ENCODE results near the gene CRYGA. TPM values are rescaled to one million over a fixed set of nuclear protein-coding genes. Genes with fewer than 3 reads are reported as not detected.
"Not testable (repeated sequence)": the region's sequence is repeated elsewhere in the genome, so short reads cannot be mapped to it uniquely, and the experiment has no call there.

The CRYGA gene
- total RNA-seq, 4 donors from 2014 or later = not detected

DNA sequence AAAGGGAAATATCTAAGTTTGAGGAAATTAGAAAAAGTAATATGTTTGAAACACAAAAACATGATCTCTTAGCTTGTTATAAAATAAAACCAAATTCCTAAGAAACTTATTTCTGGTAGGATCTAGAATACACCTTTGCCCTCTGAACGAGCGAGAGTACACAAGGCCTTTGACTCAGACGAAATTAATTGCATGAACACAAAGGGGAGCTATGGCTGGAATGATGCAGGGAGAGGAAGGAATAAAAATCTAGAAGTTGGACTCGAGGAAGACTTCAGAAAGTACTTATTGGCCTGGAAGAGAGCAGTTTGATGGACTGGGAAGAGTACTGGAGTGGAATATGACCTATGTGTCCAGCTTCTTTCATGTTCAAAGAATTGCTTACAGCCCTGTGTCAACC, 38.1 kb downstream of the CRYGA start:
- Histone ChIP-seq H3K4me1 (peaks cover 5 to 8% (median 7%) of the 10 kb centered on the region in 4 donors), H3K27ac (replicated peaks in 1 of 4) (no peak overlapping the region), H3K9me3 (no peaks in the 10 kb centered on the region), H3K4me3 (no peak overlapping the region), H3K27me3 (peaks cover 0 to 25% (median 2%) of the 10 kb centered on the region in 4 donors), H3K36me3 (no peaks in the 10 kb centered on the region)
- 90% methylated on average over 4 of the region's 4 CpGs for WGBS
- TF ChIP-seq POLR2AphosphoS5 (IDR thresholded peaks at IDR 0.05) = no peak
- no peak for TF ChIP-seq POLR2A (IDR thresholded peaks at IDR 0.05; ENCODE audit: low read depth)
- no peak for TF ChIP-seq EP300 (IDR thresholded peaks at IDR 0.05)
- TF ChIP-seq, protein P1, sequence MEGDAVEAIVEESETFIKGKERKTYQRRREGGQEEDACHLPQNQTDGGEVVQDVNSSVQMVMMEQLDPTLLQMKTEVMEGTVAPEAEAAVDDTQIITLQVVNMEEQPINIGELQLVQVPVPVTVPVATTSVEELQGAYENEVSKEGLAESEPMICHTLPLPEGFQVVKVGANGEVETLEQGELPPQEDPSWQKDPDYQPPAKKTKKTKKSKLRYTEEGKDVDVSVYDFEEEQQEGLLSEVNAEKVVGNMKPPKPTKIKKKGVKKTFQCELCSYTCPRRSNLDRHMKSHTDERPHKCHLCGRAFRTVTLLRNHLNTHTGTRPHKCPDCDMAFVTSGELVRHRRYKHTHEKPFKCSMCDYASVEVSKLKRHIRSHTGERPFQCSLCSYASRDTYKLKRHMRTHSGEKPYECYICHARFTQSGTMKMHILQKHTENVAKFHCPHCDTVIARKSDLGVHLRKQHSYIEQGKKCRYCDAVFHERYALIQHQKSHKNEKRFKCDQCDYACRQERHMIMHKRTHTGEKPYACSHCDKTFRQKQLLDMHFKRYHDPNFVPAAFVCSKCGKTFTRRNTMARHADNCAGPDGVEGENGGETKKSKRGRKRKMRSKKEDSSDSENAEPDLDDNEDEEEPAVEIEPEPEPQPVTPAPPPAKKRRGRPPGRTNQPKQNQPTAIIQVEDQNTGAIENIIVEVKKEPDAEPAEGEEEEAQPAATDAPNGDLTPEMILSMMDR (IDR thresholded peaks at IDR 0.05) = no peak
- DNase-seq (ENCODE audit: extremely low spot score) = no peak
- intact Hi-C loops (cut with DNase I) = no loop called here

DNA sequence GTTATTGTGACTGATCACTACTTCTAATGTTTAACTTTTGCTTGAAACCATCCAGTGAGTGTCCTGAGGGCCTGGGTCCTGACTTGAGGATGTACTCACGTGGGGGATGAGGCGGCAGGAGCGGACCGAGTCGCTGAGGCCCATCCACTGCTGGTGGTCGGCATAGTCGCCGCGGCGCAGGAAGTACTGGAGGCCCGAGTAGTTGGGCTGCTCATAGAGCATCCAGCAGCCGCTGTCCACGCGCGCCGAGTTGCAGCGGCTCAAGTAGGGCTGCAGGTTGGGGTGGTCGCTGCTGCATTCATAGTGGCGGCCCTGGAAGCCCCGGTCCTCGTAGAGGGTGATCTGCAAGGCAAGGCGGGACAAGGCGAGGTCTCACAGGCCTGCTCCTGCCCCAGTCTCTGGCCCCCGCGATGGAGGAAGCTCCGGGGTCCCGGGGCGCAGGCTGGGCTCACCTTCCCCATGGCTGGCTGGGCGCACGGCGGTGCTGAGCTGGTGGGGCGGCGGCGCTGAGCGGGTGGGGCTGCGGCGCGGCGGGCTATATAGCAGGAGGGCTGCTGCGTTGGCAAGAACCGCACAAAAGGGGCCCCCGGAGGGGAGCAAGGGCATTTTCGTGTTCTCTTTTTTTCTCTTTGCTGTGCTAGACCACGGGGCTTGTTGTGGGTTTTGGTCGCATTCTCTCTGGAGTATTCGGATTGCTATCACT, 39.2 kb downstream of the CRYGA start, which contains the start of gene CRYGD:
Gene CRYGD, minus strand, starts transcription at position 512 of the 703 bp plus-strand sequence. Its CDS starts 51 bp downstream, at position 461.
- DNase-seq (ENCODE audit: extremely low spot score); intact Hi-C loops (cut with DNase I): not testable (repeated sequence)
- 22% methylated on average over 35 of the region's 46 CpGs for WGBS

DNA sequence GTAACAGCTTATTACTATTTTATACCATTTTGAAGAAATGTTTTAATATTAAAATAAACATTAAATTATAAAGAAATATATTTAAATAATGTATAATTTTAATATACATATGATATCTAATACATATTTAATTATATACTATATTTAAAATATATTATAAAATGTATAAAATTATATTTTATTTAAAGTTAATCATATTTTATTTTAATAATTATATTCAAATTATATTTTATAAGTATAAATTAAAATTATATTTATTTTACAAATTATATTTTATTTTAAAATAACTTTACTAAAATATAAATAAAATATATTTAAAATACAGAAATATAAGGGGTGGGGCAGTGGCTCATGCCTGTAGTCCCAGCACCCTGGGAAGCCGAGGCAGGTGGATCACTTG, 41.1 kb downstream of the CRYGA start:
- DNase-seq (ENCODE audit: extremely low spot score) = no peak
- Histone ChIP-seq H3K27me3 (peaks cover 0 to 25% (median 2%) of the 10 kb centered on the region in 4 donors), H3K27ac (replicated peaks in 1 of 4) (no peak overlapping the region), H3K4me1 (peaks cover 5 to 8% (median 7%) of the 10 kb centered on the region in 4 donors), H3K4me3 (no peak overlapping the region), H3K36me3 (no peaks in the 10 kb centered on the region), H3K9me3 (no peaks in the 10 kb centered on the region)
- TF ChIP-seq POLR2A (IDR thresholded peaks at IDR 0.05; ENCODE audit: low read depth) = no peak
- no peak for TF ChIP-seq EP300 (IDR thresholded peaks at IDR 0.05)
- TF ChIP-seq, protein P1 (IDR thresholded peaks at IDR 0.05) = no peak
- no peak for TF ChIP-seq POLR2AphosphoS5 (IDR thresholded peaks at IDR 0.05)
- intact Hi-C loops (cut with DNase I) = no loop called here
- WGBS = 100% methylated on average over 1 of the region's 1 CpG

More for the DNA sequence above, 39.2 kb downstream of the CRYGA start, which contains the start of gene CRYGD:
- H3K4me1 ChIP-seq; H3K36me3 ChIP-seq; H3K27ac ChIP-seq (replicated peaks in 1 of 4); H3K9me3 ChIP-seq: not testable (repeated sequence)
- Histone ChIP-seq H3K27me3 (peaks cover 0 to 25% (median 2%) of the 10 kb centered on the region in 4 donors), H3K4me3 (peak within 1 kb of the TSS; percentile 11 to 38 (median 30))

DNA sequence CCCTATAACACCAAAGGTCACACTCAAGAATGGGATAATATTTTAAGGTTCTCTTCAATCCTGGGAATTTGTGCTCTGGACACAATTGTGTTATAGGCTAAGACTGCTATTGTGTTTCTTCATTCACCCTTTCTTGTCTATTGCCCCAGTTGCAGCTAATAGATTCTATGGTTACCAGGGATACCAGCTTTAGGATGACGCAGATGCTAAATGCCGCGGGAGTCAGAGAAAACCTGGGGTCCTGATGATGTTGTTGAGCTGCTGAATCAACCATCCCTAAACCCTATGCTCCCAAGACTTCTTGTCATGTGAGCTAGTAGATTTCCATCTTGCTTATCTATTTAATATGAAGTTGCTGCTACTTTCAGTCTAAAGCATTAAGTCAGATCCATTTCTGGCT, 44.5 kb downstream of the CRYGA start:
- 97% methylated on average over 3 of the region's 3 CpGs for WGBS
- intact Hi-C loops (cut with DNase I) = no loop called here
- no peak for TF ChIP-seq POLR2AphosphoS5 (IDR thresholded peaks at IDR 0.05)
- no peak for TF ChIP-seq EP300 (IDR thresholded peaks at IDR 0.05)
- TF ChIP-seq, protein P1 (IDR thresholded peaks at IDR 0.05) = no peak
- no peak for TF ChIP-seq POLR2A (IDR thresholded peaks at IDR 0.05; ENCODE audit: low read depth)
- Histone ChIP-seq H3K36me3 (no peaks in the 10 kb centered on the region), H3K4me3 (no peak overlapping the region), H3K27me3 (peaks cover 0 to 6% (median 0%) of the 10 kb centered on the region in 4 donors), H3K4me1 (peaks cover 0 to under 1% (median under 1%) of the 10 kb centered on the region in 4 donors), H3K9me3 (no peaks in the 10 kb centered on the region), H3K27ac (replicated peaks in 1 of 4) (no peak overlapping the region)
- DNase-seq (ENCODE audit: extremely low spot score) = no peak

DNA sequence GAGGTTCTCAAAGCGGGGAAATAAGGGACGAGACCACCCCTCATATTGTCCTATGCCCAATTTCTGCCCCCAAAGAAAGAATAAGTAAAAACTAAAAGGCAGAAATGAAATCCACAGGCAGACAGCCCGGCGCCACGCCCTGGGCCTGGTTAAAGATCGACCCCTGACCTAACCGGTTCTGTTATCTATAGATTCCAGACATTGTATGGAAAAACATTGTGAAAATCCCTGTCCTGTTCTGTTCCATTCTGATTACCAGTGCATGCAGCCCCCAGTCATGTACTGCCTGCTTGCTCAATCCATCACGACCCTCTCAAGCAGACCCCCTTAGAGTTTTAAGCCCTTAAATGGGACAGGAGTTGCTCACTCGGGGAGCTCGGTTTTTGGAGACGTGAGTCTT, 46.0 kb downstream of the CRYGA start:
- H3K9me3 ChIP-seq; intact Hi-C loops (cut with DNase I); H3K27ac ChIP-seq (replicated peaks in 1 of 4); DNase-seq (ENCODE audit: extremely low spot score); H3K36me3 ChIP-seq; H3K4me1 ChIP-seq; H3K4me3 ChIP-seq: not testable (repeated sequence)
- 93% methylated on average over 11 of the region's 11 CpGs for WGBS
- peaks cover 0 to 13% (median 3%) of the 10 kb centered on the region in 4 donors for H3K27me3 ChIP-seq
